Frontal cortex (tissue), 4 donors: ENCODE results near the gene CHCHD6. TPM values are rescaled to one million over a fixed set of nuclear protein-coding genes. Genes with fewer than 3 reads are reported as not detected.

Source experiments
- DNase-seq, 2 donors: peaks; one replicate each; pipeline ENCODE4 v3.0.0; 2012; ENCODE audit warnings: low spot score in 2 of 2
- FAIRE-seq: peaks from 2 replicates; lab custom pipeline; 2012; peaks lifted over from hg19 to GRCh38; lab: Jason Lieb, UNC
- total RNA-seq: library from RNA; depleted of rRNA; stranded (reverse); fragments of >200 nt; gene quantifications from one replicate; pipeline ENCODE4 v1.2.3, GENCODE V29; 2014
- donor health status: control.
- donor health status: control.
- donor health status: control.

Gene CHCHD6
- total RNA-seq, 1 donor from 2014 or later: 33.8 TPM

DNA sequence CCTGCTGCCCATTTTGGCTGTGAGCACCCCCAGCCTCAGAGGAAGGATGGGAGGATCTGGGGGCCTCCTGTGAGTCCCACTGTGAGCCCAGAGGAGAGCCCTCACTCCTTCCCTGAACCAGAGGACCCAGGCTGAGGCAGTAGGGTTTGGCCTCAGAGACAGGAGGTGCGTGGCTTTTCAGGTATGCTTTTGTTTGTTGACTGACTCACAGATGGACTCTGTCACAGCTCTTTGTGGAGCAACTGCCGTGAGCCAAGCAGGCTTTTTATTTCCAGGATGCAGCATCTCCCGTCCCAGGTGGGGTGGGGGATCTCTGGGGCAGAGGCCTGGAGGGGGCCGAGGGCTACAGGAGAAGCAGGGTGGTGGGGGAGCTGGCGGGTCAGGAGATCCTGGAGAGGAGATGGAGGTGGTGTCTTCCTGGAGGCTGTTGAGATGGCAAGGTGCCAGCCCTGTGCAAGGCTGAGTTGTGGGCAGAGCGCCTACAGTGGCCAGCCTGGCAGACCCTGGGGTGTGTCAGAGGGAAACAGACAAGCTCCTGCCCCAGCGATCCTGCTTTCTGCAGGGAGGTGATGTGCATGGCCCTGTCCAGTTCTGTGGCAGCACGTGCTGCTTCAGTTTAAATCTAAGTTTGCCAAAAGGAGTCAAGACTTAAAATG is 302.9 kb downstream of the CHCHD6 start:
- no peak for DNase-seq
- FAIRE-seq: no peak

DNA sequence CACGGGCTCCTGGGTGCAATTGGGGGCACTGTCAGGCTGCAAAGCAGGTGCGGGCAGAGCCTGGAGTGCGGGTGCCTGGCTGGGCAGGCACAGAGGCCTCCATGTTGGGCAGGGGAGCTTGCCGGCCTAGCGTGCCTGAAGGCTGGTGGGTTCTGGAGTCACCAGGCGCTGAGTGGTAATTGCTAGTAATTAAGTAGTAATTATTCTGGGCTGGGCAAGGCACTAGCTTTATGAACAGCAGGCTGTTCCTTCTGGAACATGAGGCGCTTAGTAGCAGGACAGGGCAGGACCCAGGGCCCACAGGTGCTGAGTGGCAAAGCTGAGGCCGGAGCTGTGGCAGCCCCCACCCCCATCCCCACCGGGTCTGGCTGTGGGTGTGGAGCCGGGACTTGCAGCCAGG is 304.2 kb downstream of the CHCHD6 start:
- no peak for DNase-seq

DNA sequence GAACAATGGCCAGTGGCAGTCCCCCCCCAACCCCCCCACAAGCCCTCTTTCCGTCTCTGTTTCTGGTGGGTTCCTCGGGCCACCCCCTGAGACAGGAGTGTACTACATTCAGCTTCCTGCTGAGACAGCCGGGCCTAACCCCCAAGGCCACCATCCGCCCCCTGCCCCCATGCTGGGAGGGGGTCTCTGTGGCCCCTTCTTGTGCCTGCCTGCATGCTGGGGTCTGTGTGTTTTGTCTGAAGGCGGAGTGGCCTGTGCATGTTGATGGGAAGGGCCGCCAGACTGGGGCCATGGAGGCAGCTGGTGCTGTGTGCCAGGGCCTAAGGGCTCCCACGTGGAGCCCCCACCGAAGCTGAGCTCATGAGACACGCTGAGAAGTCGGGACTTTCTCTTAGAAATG is 305.5 kb downstream of the CHCHD6 start:
- DNase-seq: no peak
- no peak for FAIRE-seq

More for the DNA sequence above, 304.2 kb downstream of the CHCHD6 start:
- FAIRE-seq: no peak

Other genes starting within 250 kb of the CHCHD6 start
- 36.3 TPM for gene ZXDC, start 228.3 kb upstream of the CHCHD6 start, total RNA-seq
- gene UROC1, start 186.5 kb upstream of the CHCHD6 start, total RNA-seq: not detected
- gene CHST13, start 180.1 kb upstream of the CHCHD6 start, total RNA-seq: under 0.01 TPM
- not detected for gene C3orf22, start 145.3 kb upstream of the CHCHD6 start, total RNA-seq
- 19.2 TPM for gene TXNRD3, start 49.1 kb upstream of the CHCHD6 start, total RNA-seq